ENCODE results near the gene CLDN6. TPM values are rescaled to one million over a fixed set of nuclear protein-coding genes. Genes with fewer than 3 reads are reported as not detected.

Gene CLDN6
- total RNA-seq, 1 experiment from 2014 or later: not detected

DNA sequence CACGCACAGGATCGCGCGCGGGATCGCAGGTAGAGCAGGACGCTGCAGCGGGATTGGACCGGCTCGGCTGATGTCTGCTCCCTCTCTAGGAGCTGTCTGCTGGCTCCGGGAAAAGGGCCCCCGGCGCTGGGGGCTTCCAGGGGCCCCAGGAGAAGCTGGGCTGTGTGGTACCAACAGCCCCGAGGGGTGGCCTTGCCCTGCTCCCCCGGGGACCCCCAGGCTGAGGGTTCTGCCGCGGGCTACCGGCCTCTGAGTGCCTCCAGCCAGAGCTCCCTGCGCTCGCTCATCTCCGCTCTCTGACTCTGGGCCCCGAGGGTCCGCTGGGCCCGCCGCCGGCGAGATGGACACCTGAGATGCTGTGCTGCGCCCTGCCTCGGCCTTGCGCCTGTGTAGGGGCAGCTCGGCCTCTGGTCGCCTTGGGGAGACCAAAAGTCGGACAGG is 50.2 kb downstream of the CLDN6 start:
- Histone ChIP-seq H3K9me2 (replicated peaks; ENCODE audit: low read length) (no peaks in the 10 kb centered on the region), H3K27ac (ENCODE audit: low read length) (no peak overlapping the region), H3K4me1 (ENCODE audit: insufficient read depth, low read length) (peaks cover 22% of the 10 kb centered on the region; the same call in 1 of the 2 replicates), H3K36me3 (ENCODE audit: low read depth, low read length) (no peaks in the 10 kb centered on the region), H4K20me1 (ENCODE audit: low read length) (peaks cover 12% of the 10 kb centered on the region), H3K4me2 (ENCODE audit: low read length) (no peak overlapping the region), H3K27me3 (ENCODE audit: low read length) (no peaks in the 10 kb centered on the region), H3K9me3 (ENCODE audit: low read length) (no peaks in the 10 kb centered on the region), H2AFZ (ENCODE audit: low read length) (no peak overlapping the region), H3F3A (ENCODE audit: low read length, unreplicated experiment) (no peaks in the 10 kb centered on the region), H3K79me2 (ENCODE audit: low read length) (peaks cover 10% of the 10 kb centered on the region; the same call in 1 of the 2 replicates), H3K9ac (ENCODE audit: low read length) (no peak overlapping the region), H3K4me3 (ENCODE audit: low read length) (no peak overlapping the region)
- DNase-seq (no peak), ATAC-seq (no peak)
- ChIA-PET POLR2A (ENCODE audit: unreplicated experiment) (no interaction called here), CTCF (no interaction called here)
- TF ChIP-seq EZH2 (IDR thresholded peaks at IDR 0.05; ENCODE audit: low read length, unreplicated experiment) (no peak), EZH2phosphoT487 (IDR thresholded peaks at IDR 0.05; ENCODE audit: borderline replicate concordance, low read length) (no peak)
- TF ChIP-seq, protein P1, sequence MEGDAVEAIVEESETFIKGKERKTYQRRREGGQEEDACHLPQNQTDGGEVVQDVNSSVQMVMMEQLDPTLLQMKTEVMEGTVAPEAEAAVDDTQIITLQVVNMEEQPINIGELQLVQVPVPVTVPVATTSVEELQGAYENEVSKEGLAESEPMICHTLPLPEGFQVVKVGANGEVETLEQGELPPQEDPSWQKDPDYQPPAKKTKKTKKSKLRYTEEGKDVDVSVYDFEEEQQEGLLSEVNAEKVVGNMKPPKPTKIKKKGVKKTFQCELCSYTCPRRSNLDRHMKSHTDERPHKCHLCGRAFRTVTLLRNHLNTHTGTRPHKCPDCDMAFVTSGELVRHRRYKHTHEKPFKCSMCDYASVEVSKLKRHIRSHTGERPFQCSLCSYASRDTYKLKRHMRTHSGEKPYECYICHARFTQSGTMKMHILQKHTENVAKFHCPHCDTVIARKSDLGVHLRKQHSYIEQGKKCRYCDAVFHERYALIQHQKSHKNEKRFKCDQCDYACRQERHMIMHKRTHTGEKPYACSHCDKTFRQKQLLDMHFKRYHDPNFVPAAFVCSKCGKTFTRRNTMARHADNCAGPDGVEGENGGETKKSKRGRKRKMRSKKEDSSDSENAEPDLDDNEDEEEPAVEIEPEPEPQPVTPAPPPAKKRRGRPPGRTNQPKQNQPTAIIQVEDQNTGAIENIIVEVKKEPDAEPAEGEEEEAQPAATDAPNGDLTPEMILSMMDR (conservative IDR thresholded peaks at IDR 0.05; ENCODE audit: low read depth, low read length): no peak
- intact Hi-C loops (cut with micrococcal nuclease): loop anchor here (10.0 kb wide), 1 partner anchor 63 kb away; no protein-coding TSS in a partner anchor
- BruUV-seq (replicated peaks): no TSS peak

DNA sequence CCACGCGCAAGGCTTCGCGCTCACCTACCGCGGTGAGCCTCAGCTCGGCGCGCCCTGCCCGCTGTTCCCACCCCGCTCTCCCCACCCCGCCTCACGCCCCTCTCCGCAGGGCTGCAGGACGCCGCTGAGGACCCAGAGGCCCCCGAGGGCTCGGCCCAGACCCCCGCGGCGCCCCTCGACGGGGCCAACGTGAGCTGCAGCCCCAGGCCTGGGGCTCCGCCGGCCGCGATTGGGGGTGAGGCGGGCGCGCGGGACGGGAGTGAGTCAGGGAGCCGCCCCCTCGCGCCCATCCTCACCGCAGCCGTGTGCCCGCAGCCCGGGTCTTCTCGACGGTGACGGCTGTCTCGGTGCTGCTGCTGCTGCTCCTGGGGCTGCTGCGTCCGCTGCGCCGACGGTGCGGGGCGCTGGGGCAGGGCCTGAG is 50.8 kb downstream of the CLDN6 start:
- H4K20me1 ChIP-seq (ENCODE audit: low read length): peaks cover 12% of the 10 kb centered on the region
- H3K9ac ChIP-seq (ENCODE audit: low read length): no peak overlapping the region
- no peak overlapping the region for H3K4me3 ChIP-seq (ENCODE audit: low read length)
- H3K9me3 ChIP-seq (ENCODE audit: low read length): no peaks in the 10 kb centered on the region
- intact Hi-C loops (cut with micrococcal nuclease): loop anchor here (10.0 kb wide), 1 partner anchor 62 kb away; no protein-coding TSS in a partner anchor
- ChIA-PET POLR2A (ENCODE audit: unreplicated experiment) (no interaction called here), CTCF (no interaction called here)
- H3K9me2 ChIP-seq (replicated peaks; ENCODE audit: low read length): no peaks in the 10 kb centered on the region
- H3F3A ChIP-seq (ENCODE audit: low read length, unreplicated experiment): no peaks in the 10 kb centered on the region
- H3K36me3 ChIP-seq (ENCODE audit: low read depth, low read length): no peaks in the 10 kb centered on the region
- H3K27ac ChIP-seq (ENCODE audit: low read length): no peak overlapping the region
- DNase-seq (no peak), ATAC-seq (no peak)
- no peak overlapping the region for H3K4me2 ChIP-seq (ENCODE audit: low read length)
- TF ChIP-seq, protein P1 (conservative IDR thresholded peaks at IDR 0.05; ENCODE audit: low read depth, low read length): no peak
- TF ChIP-seq EZH2phosphoT487 (IDR thresholded peaks at IDR 0.05; ENCODE audit: borderline replicate concordance, low read length) (no peak), EZH2 (IDR thresholded peaks at IDR 0.05; ENCODE audit: low read length, unreplicated experiment) (no peak)
- H3K4me1 ChIP-seq (ENCODE audit: insufficient read depth, low read length): peaks cover 22% of the 10 kb centered on the region; the same call in 1 of the 2 replicates
- no peak overlapping the region for H2AFZ ChIP-seq (ENCODE audit: low read length)
- H3K27me3 ChIP-seq (ENCODE audit: low read length): no peaks in the 10 kb centered on the region
- BruUV-seq (replicated peaks): no TSS peak
- H3K79me2 ChIP-seq (ENCODE audit: low read length): peaks cover 10% of the 10 kb centered on the region; the same call in 1 of the 2 replicates

DNA sequence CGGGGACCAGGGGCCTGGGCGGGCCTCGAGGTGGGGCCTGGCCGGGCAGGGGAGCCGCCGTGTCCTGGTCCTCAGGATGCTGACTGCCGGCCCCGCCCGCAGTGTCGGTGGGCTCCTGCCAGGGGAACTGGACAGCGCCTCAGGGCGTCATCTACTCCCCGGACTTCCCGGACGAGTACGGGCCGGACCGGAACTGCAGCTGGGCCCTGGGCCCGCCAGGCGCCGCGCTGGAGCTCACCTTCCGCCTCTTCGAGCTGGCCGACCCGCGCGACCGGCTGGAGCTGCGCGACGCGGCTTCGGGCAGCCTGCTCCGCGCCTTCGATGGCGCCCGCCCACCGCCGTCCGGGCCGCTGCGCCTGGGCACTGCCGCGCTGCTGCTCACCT is 51.2 kb downstream of the CLDN6 start:
- Histone ChIP-seq H3K36me3 (ENCODE audit: low read depth, low read length) (no peaks in the 10 kb centered on the region), H3K27me3 (ENCODE audit: low read length) (no peaks in the 10 kb centered on the region), H3K9me3 (ENCODE audit: low read length) (no peaks in the 10 kb centered on the region), H3K79me2 (ENCODE audit: low read length) (peaks cover 10% of the 10 kb centered on the region; the same call in 1 of the 2 replicates), H3K4me2 (ENCODE audit: low read length) (no peak overlapping the region), H3K4me1 (ENCODE audit: insufficient read depth, low read length) (peaks cover 22% of the 10 kb centered on the region; the same call in 1 of the 2 replicates), H3K4me3 (ENCODE audit: low read length) (no peak overlapping the region), H3F3A (ENCODE audit: low read length, unreplicated experiment) (no peaks in the 10 kb centered on the region), H3K27ac (ENCODE audit: low read length) (no peak overlapping the region), H3K9ac (ENCODE audit: low read length) (no peak overlapping the region), H4K20me1 (ENCODE audit: low read length) (peaks cover 12% of the 10 kb centered on the region), H2AFZ (ENCODE audit: low read length) (no peak overlapping the region), H3K9me2 (replicated peaks; ENCODE audit: low read length) (no peaks in the 10 kb centered on the region)
- POLR2A ChIA-PET (ENCODE audit: unreplicated experiment): no interaction called here
- no peak for TF ChIP-seq EZH2phosphoT487 (IDR thresholded peaks at IDR 0.05; ENCODE audit: borderline replicate concordance, low read length)
- TF ChIP-seq, protein P1 (conservative IDR thresholded peaks at IDR 0.05; ENCODE audit: low read depth, low read length): no peak
- TF ChIP-seq EZH2 (IDR thresholded peaks at IDR 0.05; ENCODE audit: low read length, unreplicated experiment): no peak
- DNase-seq: no peak
- CTCF ChIA-PET: no interaction called here
- no peak for ATAC-seq
- BruUV-seq (replicated peaks): no TSS peak
- intact Hi-C loops (cut with micrococcal nuclease): loop anchor here (10.0 kb wide), 1 partner anchor 62 kb away; no protein-coding TSS in a partner anchor

Data from PC-3 (cell line).